Ishikawa (cell line): ENCODE data around the gene METTL17.
"Not testable (repeated sequence)": the region's sequence is repeated elsewhere in the genome, so short reads cannot be mapped to it uniquely, and the experiment has no call there.

Experiments used
- CEBPB ChIP-seq: IDR thresholded peaks from 2 replicates; pipeline ENCODE4 v1.6.1; 2012
- CREB1 ChIP-seq: IDR thresholded peaks from 2 replicates; pipeline ENCODE4 v1.6.1; 2012; ENCODE audit warnings: low read depth
- EGR1 ChIP-seq: IDR thresholded peaks from 2 replicates; pipeline ENCODE4 v1.6.1; 2012
- EP300 ChIP-seq: IDR thresholded peaks from 2 replicates; pipeline ENCODE4 v1.6.1; 2012; ENCODE audit warnings: borderline replicate concordance
- FOXM1 ChIP-seq: IDR thresholded peaks from 2 replicates; pipeline ENCODE4 v1.6.1; 2012; ENCODE audit warnings: low read depth, borderline replicate concordance
- MAX ChIP-seq: IDR thresholded peaks from 2 replicates; pipeline ENCODE4 v1.6.1; 2012
- NFIC ChIP-seq: IDR thresholded peaks from 2 replicates; pipeline ENCODE4 v1.6.1; 2012
- RAD21 ChIP-seq: IDR thresholded peaks from 2 replicates; pipeline ENCODE4 v1.6.1; 2012; ENCODE audit warnings: low read depth
- REST ChIP-seq: IDR thresholded peaks from 2 replicates; pipeline ENCODE4 v1.6.1; 2012; ENCODE audit warnings: low read depth, mild to moderate bottlenecking
- TAF1 ChIP-seq: IDR thresholded peaks from 2 replicates; pipeline ENCODE4 v1.6.1; 2012; ENCODE audit warnings: low read depth, mild to moderate bottlenecking
- TCF12 ChIP-seq: IDR thresholded peaks from 2 replicates; pipeline ENCODE4 v1.6.1; 2012; ENCODE audit warnings: low read depth
- TEAD4 ChIP-seq: IDR thresholded peaks from 2 replicates; pipeline ENCODE4 v1.6.1; 2012
- USF1 ChIP-seq: IDR thresholded peaks from 2 replicates; pipeline ENCODE4 v1.6.1; 2012
- YY1 ChIP-seq: IDR thresholded peaks from 2 replicates; pipeline ENCODE4 v1.6.1; 2012; ENCODE audit warnings: low read depth
- ZBTB7A ChIP-seq: IDR thresholded peaks from 2 replicates; pipeline ENCODE4 v1.6.1; 2012; ENCODE audit warnings: low read depth

Gene METTL17

GRCh38 chr14:20989787-20990600 is at the start of gene METTL17:
Gene METTL17 (plus strand): TSS chr14:20989980. CDS start chr14:20990003, 23 bp downstream.
- TF ChIP-seq TEAD4 (0 out of 2 replicates have a peak, but pooled peaks have one; percentile 23), TCF12 (peak; percentile 37; the same call in 1 of the 2 replicates), YY1 (peak; percentile 94), RAD21 (peak; percentile 27), TAF1 (peak; percentile 87), USF1 (no peak), NFIC (peak; percentile 24; the same call in 1 of the 2 replicates), ZBTB7A (no peak), EGR1 (no peak), FOXM1 (peak; percentile 13; the same call in 1 of the 2 replicates), EP300 (no peak), REST (peak; percentile 27; the same call in 1 of the 2 replicates), CEBPB (no peak), MAX (peak; percentile 46; the same call in 1 of the 2 replicates), CREB1 (0 out of 2 replicates have a peak, but pooled peaks have one; percentile 46)

- not testable (repeated sequence) for TF ChIP-seq MAX, TCF12, YY1
Observed at GRCh38 chr14:20954736-20955537, 34.8 kb upstream of the METTL17 start, which contains the start of gene RNASE2. Gene RNASE2 (plus strand): TSS chr14:20955487. CDS start chr14:20955772, 285 bp downstream.

GRCh38 chr14:20956376-20956976 is 33.3 kb upstream of the METTL17 start:
- no peak for TF ChIP-seq FOXM1
- TF ChIP-seq EP300, result no peak
- TF ChIP-seq TEAD4, result no peak
- no peak for TF ChIP-seq RAD21
- TF ChIP-seq EGR1, result no peak
- TF ChIP-seq REST, result no peak
- TF ChIP-seq TCF12, result no peak
- TF ChIP-seq CEBPB, result no peak
- TF ChIP-seq CREB1, result no peak
- no peak for TF ChIP-seq USF1
- no peak for TF ChIP-seq YY1
- no peak for TF ChIP-seq ZBTB7A
- no peak for TF ChIP-seq MAX
- no peak for TF ChIP-seq NFIC

- TF ChIP-seq YY1 (no peak), ZBTB7A (no peak), CEBPB (no peak), MAX (no peak), REST (no peak), CREB1 (no peak), EGR1 (no peak), EP300 (no peak), FOXM1 (no peak)
Observed at GRCh38 chr14:20969336-20969735, 20.4 kb upstream of the METTL17 start.
